HG02970 (cell line): ENCODE data around the gene ITGA6.
"Not testable (repeated sequence)": the region's sequence is repeated elsewhere in the genome, so short reads cannot be mapped to it uniquely, and the experiment has no call there.

Experiments
- ATAC-seq: cut with Tn5 transposase; IDR thresholded peaks from one replicate; pipeline ENCODE4 v1.9.1; 2021; ENCODE audit warnings: mild to moderate bottlenecking, moderate library complexity, moderate number of reproducible peaks; ENCODE audit not compliant: unreplicated experiment, low FRiP score

Gene ITGA6

DNA sequence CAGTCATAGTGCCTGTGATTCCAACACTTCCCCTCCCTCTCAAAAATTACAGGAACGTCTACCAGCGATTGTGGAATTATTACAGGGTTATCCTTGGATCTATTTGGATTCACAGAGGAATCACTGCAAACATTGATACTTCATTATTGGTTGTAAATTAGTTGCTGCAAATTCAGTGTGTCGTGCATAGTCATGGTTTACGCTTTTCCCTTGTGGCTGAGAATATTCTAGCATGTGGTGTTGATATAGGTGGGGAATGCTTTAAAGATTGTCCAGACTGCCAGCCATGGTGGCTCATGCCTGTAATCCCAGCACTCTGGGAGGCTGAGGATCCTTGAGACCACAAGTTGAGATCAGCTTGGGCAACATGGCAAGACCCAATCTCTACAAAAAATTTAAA lies 79.8 kb downstream of the ITGA6 start:
- ATAC-seq, result no peak

- ATAC-seq, result no peak
Observed at GRCh38 chr2:172510088-172510487, 82.7 kb downstream of the ITGA6 start.

DNA sequence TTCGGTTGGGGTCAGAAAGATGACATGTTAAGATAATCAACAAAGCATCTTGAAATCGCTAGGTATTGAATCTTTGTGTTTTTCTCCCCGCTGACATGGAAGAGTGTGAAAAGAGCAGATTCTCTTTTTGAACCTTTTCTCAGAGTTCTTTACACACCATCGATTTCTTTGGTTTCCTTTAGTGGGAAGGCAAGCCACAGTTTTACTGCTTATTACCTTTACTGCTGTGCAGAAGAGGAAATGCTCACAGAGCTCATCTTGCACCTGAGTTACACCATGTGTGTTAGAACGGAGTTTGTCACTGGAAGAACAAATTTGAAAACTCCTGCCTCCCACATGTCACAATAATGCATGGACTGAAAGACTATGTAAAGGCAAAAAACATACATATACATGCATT lies 83.2 kb downstream of the ITGA6 start:
- no peak for ATAC-seq

DNA sequence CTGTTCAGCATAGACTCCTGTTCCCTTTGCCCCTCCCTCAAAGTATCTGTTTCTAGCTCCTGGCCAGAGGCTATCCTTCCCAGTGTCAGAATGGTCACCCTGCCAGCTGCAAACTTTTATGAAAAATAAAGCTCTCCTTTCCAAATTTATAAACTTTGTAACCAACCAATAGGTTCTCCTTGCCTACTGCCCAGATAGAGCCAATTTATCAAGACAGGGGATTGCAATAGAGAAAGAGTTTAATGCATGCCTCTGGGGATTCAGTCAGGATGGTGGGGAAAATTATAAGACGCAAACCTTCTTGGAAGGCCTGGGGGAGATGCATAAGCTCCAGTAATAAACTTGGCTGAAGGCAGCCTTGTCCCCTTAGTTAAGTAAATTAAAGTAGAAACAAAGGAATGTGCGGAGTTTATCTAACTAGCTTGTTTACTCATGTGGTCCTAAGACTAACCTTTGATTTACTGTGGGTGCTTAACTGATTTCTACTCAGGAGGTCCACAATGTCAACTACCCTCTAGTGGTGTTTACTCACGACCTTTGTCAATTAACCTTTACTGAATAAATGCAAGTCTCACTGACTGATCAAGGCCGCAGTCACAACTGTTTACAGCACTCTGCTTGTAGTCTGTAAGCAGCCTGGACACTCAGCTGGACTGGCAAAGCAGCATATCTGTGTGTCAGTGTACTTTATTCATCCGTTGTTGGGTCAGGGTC lies 85.6 kb downstream of the ITGA6 start:
- no peak for ATAC-seq

GRCh38 chr2:172513524-172513900 lies 86.1 kb downstream of the ITGA6 start:
- ATAC-seq, result no peak

DNA sequence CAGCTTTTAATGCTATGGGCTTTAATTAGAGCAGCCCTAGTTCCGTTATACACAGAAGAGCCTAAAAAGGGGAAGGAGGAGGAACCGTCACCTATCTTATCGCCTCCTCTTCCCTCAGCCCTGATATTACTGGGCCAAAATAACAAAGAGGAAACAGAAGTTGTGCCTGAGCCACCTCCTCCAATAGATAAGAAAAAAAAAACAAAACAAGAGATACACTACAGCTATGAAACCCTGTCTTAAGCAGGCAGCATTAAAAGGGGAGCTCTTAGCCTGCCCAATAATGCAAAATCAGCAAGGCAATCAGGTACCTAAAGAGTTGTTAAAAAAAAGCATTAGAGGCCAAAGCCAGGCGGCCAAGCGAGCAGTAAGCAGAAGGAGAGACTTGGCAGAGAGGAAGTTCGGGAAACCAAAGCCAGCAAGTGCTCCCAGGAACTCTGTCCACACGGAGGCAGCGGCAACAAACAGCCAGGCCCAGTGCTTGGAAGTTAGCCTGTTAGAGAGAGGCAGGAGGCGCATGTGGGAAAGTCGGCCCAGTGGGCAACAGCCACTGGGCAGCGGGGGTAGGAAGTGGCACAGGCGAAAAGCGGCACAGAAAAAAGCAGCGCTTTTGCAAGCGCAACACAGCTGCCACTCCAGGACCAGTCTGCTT lies 86.7 kb downstream of the ITGA6 start:
- no peak for ATAC-seq

DNA sequence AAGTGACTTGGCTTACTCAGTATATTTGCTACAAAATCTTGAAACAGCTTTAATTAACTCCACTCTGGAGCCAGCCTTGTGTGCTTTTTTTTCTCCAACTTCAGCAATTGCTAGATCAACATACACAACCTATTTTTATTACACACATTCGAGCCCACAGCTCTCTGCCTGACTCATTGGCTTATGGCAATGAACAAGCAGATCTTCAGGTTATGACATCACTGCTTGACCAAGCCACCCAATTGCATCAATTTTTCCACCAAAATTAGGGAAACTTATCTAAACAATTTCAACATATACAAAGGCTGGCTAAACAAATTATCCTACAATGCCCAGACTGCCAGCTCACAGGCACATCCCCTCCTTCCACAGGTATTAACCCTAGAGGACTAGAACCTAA lies 88.9 kb downstream of the ITGA6 start:
- ATAC-seq, result no peak

DNA sequence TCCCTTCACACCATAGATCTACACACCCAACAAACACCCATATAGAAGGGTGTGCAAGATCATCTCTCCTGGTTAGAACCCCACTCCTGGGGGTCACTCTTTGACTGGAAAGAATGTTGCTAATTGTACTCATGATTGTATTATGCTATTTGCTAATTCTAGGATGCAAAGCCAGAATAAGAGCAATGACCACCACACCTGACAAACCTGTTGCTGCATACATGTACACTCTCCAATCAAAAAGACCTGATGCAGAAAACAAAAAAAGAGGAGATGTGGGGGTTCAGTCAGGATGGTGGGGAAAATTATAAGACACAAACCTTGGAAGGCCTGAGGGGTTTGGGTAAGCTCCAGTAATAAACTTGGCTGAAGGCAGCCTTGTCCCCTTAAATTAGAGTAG lies 91.6 kb downstream of the ITGA6 start:
- ATAC-seq, result no peak

DNA sequence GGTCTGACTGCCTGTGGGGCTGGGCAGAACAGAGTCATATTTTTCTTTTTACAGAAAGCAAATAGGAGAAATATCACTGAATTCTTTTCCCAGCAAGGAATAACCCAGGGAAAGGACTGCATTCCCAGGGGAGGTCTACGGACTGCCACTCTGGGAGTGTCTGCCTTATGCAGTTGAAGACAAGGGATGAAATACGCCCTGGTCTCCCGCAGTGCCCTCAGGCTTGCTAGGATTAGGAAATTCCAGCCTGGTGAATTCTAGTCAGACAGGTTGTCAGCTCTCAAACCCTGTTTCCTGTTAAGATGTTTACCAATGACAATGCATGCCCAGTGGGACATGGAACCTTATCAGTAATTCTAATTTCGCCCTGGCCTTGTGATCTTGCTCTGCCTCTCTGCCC lies 98.2 kb downstream of the ITGA6 start:
- no peak for ATAC-seq

- no peak for ATAC-seq
Observed at GRCh38 chr2:172531309-172531708, 103.9 kb downstream of the ITGA6 start.

- ATAC-seq, result not testable (repeated sequence)
Observed at GRCh38 chr2:172532461-172532860, 105.1 kb downstream of the ITGA6 start.

- no peak for ATAC-seq
Observed at GRCh38 chr2:172533687-172534086, 106.3 kb downstream of the ITGA6 start.

GRCh38 chr2:172535119-172535518 lies 107.7 kb downstream of the ITGA6 start:
- ATAC-seq, result no peak

- not testable (repeated sequence) for ATAC-seq
Observed at GRCh38 chr2:172537851-172538250, 110.5 kb downstream of the ITGA6 start.

- ATAC-seq, result no peak
Observed at GRCh38 chr2:172539767-172540166, 112.4 kb downstream of the ITGA6 start.

DNA sequence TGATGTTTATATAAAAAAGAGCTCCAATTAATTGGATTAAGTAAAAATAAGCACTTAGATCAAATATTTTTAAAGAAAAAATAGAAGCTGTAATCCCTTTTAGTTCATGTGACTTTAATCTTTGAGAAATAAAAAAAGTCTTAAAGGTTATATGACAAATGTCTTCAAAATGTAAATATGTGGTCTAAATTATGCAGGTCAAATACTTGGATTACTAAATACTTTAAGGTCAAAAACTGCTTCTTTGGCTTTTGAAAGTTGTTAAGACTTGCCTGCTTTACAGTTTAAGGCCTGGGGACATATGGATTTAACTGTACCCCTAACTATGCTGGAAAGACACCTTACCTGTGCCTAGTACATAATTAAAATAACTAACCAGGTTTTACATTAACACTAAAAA lies 113.0 kb downstream of the ITGA6 start:
- ATAC-seq, result no peak

DNA sequence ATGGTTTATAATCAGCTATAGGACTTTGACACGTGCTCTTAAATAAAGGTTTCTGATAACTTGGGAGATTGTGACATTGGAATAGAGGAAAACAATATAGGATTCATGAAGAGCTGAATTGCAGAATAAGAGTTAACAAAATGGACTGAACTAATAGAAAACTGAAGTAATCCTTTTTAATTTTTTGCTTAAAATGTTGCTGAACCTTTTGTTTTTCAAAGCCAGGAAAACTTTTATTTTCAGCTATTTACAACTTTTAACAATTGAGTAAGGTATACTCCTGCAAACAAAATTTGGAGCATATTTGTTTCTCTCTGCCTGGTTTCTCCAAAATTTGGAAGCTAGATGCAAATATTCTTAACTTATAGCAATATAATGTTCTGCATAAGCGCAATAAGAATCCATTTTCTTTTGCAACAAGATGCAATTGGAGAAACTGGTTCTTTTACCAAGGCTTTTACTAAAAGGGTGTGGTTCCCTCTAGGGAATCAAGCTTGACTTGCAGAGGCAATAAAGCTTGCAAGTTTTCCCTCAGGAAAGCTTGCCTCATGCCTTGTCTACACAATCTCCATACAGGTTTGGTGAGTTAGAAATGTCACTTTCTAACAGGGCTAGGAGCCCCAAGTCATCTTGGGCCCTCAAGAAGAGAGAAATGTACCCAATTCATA lies 118.2 kb downstream of the ITGA6 start:
- no peak for ATAC-seq

GRCh38 chr2:172549131-172549530 lies 121.7 kb downstream of the ITGA6 start:
- ATAC-seq, result no peak

- not testable (repeated sequence) for ATAC-seq
Observed at GRCh38 chr2:172549802-172550201, 122.4 kb downstream of the ITGA6 start.

GRCh38 chr2:172550419-172550818 lies 123.0 kb downstream of the ITGA6 start:
- ATAC-seq, result no peak

DNA sequence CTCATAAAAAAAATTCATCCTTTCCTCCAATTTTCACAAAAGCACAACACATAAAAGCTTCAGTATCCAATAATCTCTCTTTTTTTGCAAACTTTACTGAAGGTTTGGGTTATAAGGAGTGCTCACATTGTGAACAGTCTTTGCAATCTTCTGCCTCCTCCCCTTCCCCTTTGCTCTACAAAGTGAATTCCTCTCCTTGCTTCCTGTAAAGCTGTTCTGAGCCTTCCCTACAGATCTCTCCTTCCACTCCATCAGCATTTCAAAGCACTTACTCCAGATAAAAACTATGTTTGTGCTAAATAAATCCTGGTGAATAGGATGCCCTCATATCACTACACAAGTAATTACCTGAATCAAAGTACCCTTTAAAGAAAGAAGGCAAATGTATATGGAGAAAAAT lies 123.9 kb downstream of the ITGA6 start:
- no peak for ATAC-seq
